ENCODE measurements around the gene TTC21B. TPM values are rescaled to one million over a fixed set of nuclear protein-coding genes. Genes with fewer than 3 reads are reported as not detected.
"Not testable (repeated sequence)": the region's sequence is repeated elsewhere in the genome, so short reads cannot be mapped to it uniquely, and the experiment has no call there.

TTC21B gene
- total RNA-seq, result 68.3 TPM

- peak; percentile 97 for DNase-seq
These were observed at the start of gene TTC21B for GRCh38 chr2:165953655-165954606. Gene TTC21B (minus strand): TSS chr2:165953776. CDS start chr2:165953705, 71 bp downstream.

DNA sequence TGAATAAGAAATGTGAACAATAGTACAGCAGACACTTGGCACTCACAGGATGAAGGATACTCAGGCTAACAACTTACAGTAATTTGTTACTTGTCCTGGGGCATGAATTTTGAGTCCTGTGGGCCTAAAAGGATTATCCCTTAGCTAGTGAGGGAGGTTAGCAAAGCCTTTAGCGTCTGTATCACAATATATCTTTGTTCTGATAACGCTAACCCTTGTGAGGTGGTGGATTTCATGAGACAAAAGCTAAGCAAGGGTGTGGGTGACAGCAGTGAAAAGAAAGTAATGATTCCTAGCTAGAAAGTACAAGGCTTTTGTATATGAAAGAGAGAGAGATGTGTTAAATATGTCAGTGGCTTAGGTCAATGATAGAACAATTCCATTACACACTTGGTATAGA, 46.8 kb upstream of the TTC21B start:
- DNase-seq, result no peak

DNA sequence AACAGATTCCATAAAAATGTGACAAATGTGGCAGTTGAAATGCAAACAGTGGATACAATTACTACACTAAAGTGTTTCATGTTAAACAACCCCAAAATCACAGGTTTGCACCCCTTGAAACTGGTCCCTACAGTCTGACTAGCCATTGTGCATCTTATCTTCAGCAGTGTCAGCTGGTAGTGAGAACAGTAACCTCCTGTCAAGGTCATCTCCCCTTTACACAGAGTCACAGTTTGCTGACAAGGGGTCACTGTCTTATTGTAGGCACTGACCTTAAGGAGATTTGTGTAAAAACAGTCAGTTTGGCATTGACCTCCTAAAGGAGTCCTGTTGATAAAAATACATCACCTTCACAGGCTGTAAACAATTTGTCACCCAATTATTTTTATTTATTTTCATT, 37.3 kb upstream of the TTC21B start:
- no peak for DNase-seq

GRCh38 chr2:165989851-165990250, 36.3 kb upstream of the TTC21B start:
- DNase-seq, result no peak

- no peak for DNase-seq
These were observed 31.5 kb upstream of the TTC21B start for GRCh38 chr2:165985120-165985519.

DNA sequence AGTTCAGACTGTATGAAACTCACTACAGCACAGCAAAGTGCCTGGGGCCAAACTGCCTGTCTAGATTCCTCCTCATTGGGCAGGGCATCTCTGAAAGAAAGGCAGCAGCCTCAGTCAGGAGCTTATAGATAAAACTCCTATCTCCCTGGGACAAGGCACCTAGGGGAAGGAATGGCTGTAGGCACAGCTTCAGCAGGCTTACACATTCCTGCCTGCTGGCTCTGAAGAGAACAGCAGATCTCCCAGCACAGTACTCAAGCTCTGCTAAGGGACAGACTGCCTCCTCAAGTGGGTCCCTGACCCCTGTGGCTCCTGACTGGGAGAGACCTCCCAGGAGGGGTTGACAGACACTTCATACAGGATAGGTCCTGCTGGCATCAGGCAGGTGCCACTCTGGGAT, 18.6 kb upstream of the TTC21B start:
- not testable (repeated sequence) for DNase-seq

DNA sequence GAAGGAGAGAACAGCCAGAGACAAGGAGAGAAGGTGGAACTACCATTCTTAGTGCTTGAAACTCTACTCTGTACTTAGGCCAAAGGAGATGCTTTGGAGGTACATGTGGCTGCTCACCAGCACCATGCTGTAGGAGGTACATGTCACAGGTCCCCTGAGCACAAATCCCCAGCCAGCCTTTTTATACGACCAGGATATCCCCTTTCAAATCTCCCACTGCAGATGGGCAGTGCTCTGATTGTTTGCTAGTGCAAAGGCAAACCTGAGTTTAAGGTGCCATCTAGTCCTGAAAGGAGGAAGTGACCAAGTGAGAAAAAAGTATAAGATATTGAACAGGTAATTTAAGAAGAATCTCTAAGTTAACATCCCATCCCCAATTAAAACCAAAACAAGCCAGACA, 17.1 kb upstream of the TTC21B start:
- DNase-seq, result no peak

- DNase-seq, result no peak
These were observed 15.7 kb upstream of the TTC21B start for GRCh38 chr2:165969227-165969626.

DNA sequence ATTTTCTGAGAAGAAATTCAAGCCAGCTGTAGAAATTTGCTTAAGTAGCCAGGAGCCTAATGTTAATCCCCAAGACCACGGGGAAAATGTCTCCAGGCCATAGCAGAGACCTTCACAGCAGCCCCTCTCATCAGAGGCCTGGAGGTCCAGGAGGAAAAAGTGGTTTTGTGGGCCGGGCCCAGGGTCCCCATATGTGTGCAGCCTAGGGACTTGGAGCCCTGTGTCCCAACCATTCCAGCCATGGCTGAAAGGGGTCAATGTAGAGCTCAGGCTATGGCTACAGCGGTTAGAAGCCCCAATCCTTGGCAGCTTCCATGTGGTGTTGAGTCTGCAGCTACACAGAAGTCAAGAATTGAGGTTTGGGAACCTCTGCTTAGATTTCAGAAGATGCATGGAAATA, 14.2 kb upstream of the TTC21B start:
- no peak for DNase-seq

DNA sequence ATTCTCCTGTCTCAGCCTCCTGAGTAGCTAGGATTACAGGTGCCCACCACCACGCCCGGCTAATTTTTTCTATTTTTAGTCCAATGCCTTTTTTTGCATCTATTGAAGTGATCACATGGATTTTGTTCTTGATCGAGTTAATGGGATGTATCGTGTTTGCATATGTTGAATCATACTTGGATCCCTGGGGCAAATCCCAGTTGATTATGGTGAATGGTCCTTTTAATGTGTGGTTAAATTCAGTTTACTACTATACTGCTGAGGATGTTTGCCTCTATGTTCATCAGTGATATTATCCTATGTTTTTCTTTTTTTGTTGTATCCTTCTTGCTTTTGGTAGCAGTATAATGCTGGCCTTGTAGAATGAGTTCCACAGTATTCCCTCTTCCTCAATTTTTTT, 8.2 kb upstream of the TTC21B start:
- no peak for DNase-seq

DNA sequence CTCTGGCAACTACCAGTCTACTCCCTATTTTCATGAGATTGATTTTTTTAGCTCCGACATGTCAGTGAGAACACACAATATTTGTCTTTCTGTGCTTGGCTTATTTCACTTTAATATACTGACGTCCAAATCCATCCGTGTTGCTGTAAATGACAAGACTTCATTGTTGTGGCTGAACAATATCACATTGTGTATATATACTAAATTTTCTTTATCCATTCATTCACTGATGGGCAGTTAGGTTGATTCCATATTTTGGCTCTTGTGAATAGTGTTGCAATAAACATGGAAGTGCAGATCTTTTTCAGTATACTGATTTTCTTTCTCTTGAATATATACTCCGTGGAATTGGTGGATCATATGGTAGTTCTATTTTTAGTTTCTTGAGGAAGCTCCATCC, 5.8 kb upstream of the TTC21B start:
- DNase-seq, result no peak

DNA sequence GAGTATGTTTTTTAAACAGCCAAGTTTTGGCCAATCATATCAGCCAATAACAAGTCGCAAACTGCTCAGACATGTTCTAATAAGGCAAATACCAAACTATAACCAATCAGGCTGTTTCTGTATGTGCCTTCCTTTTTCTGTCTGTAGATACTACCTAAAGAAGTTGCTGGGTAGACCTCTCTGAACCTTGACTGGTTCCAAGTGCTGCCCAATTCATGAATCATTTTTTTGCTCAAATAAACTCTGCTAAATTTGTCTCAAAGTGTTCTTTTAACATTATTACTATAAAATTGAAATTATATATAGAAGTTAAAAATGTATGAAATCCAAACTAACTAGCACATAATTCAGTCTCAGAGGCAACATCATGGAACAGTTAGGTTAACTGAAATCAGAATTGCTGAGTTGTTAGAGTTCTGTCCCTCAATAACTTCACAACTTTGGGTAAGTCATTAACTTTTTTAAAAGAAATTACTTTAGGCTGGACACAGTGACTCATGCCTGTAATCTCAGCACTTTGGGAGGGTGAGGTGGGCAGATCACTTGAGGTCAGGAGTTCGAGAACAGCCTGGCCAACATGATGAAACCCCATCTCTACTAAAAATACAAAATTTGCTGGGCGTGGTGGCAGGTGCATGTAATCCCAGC, 4.9 kb upstream of the TTC21B start:
- no peak for DNase-seq

DNA sequence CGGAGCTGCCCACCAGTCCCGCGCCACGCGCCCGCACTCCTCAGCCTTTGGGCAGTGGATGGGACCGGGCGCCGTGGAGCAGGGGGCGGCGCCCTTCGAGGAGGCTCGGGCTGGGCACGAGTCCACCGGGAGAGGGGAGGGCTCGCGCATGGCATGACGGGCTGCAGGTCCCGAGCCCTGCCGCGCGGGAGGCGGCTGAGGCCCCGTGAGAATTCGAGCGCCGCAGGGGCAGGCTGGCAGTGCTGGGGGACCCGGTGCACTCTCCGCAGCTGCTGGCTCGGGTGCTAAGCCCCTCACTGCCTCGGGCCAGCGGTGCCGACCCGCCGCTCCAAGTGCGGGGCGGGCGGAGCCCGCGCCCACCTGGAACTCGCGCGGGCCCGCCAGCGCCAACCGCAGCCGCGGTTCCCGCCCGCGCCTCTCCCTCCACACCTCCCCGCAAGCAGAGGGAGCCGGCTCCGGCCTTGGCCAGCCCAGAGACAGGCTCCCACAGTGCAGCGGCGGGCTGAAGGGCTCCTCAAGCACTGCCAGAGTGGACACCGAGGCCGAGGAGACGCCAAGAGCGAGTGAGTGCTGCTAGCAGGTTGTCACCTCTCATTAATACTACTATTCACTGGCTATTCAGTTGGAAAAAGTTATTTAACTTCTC, 3.6 kb upstream of the TTC21B start:
- no peak for DNase-seq

- DNase-seq, result no peak
These were observed 296 bp downstream of the TTC21B start for GRCh38 chr2:165953306-165953654.

DNA sequence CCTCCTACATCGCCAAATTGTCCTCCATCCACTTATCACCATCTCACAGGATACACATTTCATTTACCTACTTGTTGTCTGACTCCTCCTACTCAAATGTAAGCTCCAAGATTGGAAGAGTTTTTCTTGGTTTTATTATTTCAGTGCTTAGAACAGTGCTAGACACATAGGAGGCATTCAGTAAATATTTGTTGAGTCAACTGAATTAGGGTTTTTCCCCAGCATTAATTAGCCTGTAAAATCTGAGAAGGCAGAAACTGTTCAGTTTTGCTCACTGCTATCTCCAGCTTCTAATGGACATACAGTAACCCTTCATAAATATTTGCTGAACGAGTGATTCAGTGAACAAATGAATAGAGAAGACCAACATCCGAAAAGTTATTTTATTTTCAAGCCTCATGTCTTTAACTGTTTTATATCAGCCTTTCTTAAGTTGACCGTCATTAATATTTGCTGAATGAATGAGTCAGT, 800 bp downstream of the TTC21B start:
- no peak for DNase-seq

GRCh38 chr2:165952085-165952484, 1.5 kb downstream of the TTC21B start:
- DNase-seq, result no peak

DNA sequence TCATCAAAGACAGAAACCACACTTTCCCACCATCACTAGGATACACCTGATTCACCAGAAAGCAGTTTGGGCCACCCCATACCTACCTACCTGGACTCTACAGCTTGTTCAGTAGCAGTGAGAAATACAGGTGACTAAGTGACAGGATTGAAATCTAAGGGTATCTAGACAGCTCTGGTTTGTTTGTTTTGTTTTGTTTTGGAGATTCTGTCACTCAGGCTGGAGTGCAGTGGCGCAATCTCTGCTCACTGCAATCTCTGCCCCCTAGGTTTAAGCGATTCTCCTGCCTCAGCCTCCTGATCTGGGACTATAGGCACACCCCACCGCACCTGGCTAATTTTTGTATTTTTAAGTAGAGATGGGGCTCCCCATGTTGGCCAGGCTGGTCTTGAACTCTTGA, 3.1 kb downstream of the TTC21B start:
- no peak for DNase-seq

GRCh38 chr2:165941827-165942226, 11.7 kb downstream of the TTC21B start:
- no peak for DNase-seq

DNA sequence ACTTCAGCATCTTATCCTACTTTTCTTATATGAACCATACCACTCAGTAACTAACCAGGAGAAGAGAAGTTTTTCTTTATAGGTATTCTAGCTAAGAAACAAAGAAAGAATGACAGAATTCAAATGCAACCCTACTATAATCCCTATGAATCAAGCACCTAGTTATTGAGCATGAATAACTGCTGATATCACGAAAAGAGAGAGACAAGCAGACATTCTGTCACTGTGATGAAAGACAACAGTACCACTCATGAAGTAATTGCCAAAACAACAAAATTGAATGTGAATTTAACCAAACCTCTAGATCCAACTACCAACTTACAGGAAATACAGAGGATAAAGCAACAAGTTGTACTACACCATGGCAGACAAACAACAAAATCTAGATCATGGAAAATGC, 15.3 kb downstream of the TTC21B start:
- no peak for DNase-seq

- DNase-seq, result no peak
These were observed 20.2 kb downstream of the TTC21B start for GRCh38 chr2:165933211-165933910.

- DNase-seq, result no peak
These were observed 25.8 kb downstream of the TTC21B start for GRCh38 chr2:165927774-165928173.

GRCh38 chr2:165927353-165927752, 26.2 kb downstream of the TTC21B start:
- no peak for DNase-seq

- DNase-seq, result no peak
These were observed 28.6 kb downstream of the TTC21B start for GRCh38 chr2:165924946-165925345.
